ENCODE results near the gene TPRG1. TPM values are rescaled to one million over a fixed set of nuclear protein-coding genes. Genes with fewer than 3 reads are reported as not detected.

Gene TPRG1
- total and polyA plus RNA-seq, 9 of the 15 experiments (the other 6 are each of a cell fraction or from before 2014, with no cell fraction given), result 0.01 TPM; not detected in 8

DNA sequence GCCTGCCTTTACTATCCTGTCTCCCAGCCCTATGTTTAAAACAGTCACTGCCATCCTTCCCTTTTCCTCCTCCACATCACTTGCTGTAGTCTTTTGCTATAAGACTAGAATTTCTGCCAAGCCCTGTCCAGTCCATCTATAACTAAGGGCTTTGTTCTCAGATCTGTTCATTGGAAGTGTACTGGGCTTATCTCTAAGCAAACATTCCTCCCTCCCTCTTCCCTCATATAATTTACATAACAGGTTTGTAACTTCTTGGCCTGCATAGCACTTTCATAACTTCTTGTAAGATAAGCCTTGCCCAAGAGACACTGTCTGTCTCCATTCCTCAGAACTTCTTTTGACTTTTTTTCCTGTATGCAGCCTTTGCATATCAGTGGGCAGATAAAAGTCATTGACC lies 16.7 kb downstream of the TPRG1 start:
- Histone ChIP-seq H3K9ac (ENCODE audit: insufficient read depth in 1 of 2, low read depth in 2 of 2, low read length in 2 of 2) (no peak overlapping the region), H3K27ac (ENCODE audit: extremely low read depth, low read depth, low read length) (no peak overlapping the region), H2AFZ (ENCODE audit: low read depth, low read length) (no peak overlapping the region), H3K27me3 (ENCODE audit: control insufficient read depth in 2 of 2, insufficient read depth in 2 of 2, low read length in 2 of 2) (no peaks in the 10 kb centered on the region), H4K20me1 (replicated peaks; ENCODE audit: control insufficient read depth, insufficient read depth, low read length) (no peaks in the 10 kb centered on the region), H3K9me1 (ENCODE audit: control insufficient read depth, insufficient read depth, low read length) (no peaks in the 10 kb centered on the region), H3K4me1 (replicated peaks in 1 of 2; ENCODE audit: control insufficient read depth in 2 of 2, insufficient read depth in 2 of 2, low read length in 2 of 2) (no peaks in the 10 kb centered on the region), H3K4me3 (no peak overlapping the region), H3K36me3 (ENCODE audit: control insufficient read depth, insufficient read depth, low read length) (no peaks in the 10 kb centered on the region), H3K9me3 (replicated peaks; ENCODE audit: control insufficient read depth, insufficient read depth, low read depth, low read length) (no peaks in the 10 kb centered on the region), H3K4me2 (ENCODE audit: insufficient read depth, low read length) (no peak overlapping the region), H3K79me2 (ENCODE audit: control insufficient read depth, insufficient read depth, low read length) (no peaks in the 10 kb centered on the region)
- ChIA-PET POLR2A (no interaction called here), CTCF (ENCODE audit: low intra/inter-chr PET ratio) (no interaction called here)
- intact Hi-C loops (cut with micrococcal nuclease) (no loop called here), in situ Hi-C loops (cut with MboI) (no loop called here)
- no TSS peak for BruUV-seq (replicated peaks)
- DNase-seq (ENCODE audit: extremely low read depth in 1 of 4, low spot score in 3 of 4) (no peak), FAIRE-seq (no peak), ATAC-seq (no peak)
- TF ChIP-seq XRCC5 (IDR thresholded peaks at IDR 0.05; ENCODE audit: low read depth, low read length) (no peak), SMAD1 (IDR thresholded peaks at IDR 0.05; ENCODE audit: low read depth, low read length, partially characterized antibody) (no peak)

DNA sequence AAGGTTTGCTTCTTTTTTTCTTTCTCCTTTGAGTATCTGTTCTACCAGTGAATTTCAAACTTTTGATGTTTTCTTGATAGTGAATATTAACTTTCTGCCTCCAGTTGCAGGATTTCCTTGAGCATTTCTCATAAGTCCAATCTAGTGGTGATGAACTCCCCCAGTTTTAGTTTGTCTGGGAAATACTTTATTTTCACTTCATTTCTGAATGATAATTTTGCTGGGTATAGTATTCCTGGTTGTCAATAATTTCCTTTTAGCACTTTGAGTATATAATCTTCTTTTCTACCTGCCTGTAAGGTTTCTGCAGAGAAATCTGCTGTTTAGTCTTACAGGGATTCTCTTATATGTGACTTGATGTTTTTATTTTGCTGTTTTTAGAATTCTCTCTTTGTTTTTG lies 21.0 kb downstream of the TPRG1 start:
- no peak for DNase-seq (ENCODE audit: extremely low read depth in 1 of 4, low spot score in 3 of 4)
- Histone ChIP-seq H3K79me2 (ENCODE audit: control insufficient read depth, insufficient read depth, low read length) (no peaks in the 10 kb centered on the region), H3K27ac (ENCODE audit: extremely low read depth, low read depth, low read length) (no peak overlapping the region), H2AFZ (ENCODE audit: low read depth, low read length) (no peak overlapping the region), H3K9me3 (replicated peaks; ENCODE audit: control insufficient read depth, insufficient read depth, low read depth, low read length) (no peaks in the 10 kb centered on the region), H3K4me1 (replicated peaks in 1 of 2; ENCODE audit: control insufficient read depth in 2 of 2, insufficient read depth in 2 of 2, low read length in 2 of 2) (no peaks in the 10 kb centered on the region), H3K9ac (ENCODE audit: insufficient read depth in 1 of 2, low read depth in 2 of 2, low read length in 2 of 2) (no peak overlapping the region), H3K36me3 (ENCODE audit: control insufficient read depth, insufficient read depth, low read length) (no peaks in the 10 kb centered on the region), H3K27me3 (ENCODE audit: control insufficient read depth in 2 of 2, insufficient read depth in 2 of 2, low read length in 2 of 2) (no peaks in the 10 kb centered on the region), H4K20me1 (replicated peaks; ENCODE audit: control insufficient read depth, insufficient read depth, low read length) (no peaks in the 10 kb centered on the region), H3K4me3 (no peak overlapping the region), H3K9me1 (ENCODE audit: control insufficient read depth, insufficient read depth, low read length) (no peaks in the 10 kb centered on the region), H3K4me2 (ENCODE audit: insufficient read depth, low read length) (no peak overlapping the region)
- intact Hi-C loops (cut with micrococcal nuclease), result no loop called here
- TF ChIP-seq, protein P1, sequence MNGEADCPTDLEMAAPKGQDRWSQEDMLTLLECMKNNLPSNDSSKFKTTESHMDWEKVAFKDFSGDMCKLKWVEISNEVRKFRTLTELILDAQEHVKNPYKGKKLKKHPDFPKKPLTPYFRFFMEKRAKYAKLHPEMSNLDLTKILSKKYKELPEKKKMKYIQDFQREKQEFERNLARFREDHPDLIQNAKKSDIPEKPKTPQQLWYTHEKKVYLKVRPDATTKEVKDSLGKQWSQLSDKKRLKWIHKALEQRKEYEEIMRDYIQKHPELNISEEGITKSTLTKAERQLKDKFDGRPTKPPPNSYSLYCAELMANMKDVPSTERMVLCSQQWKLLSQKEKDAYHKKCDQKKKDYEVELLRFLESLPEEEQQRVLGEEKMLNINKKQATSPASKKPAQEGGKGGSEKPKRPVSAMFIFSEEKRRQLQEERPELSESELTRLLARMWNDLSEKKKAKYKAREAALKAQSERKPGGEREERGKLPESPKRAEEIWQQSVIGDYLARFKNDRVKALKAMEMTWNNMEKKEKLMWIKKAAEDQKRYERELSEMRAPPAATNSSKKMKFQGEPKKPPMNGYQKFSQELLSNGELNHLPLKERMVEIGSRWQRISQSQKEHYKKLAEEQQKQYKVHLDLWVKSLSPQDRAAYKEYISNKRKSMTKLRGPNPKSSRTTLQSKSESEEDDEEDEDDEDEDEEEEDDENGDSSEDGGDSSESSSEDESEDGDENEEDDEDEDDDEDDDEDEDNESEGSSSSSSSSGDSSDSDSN (IDR thresholded peaks at IDR 0.05; ENCODE audit: borderline replicate concordance in 1 of 2, low read depth in 2 of 2, low read length in 2 of 2), result no peak
- TF ChIP-seq MTA2 (IDR thresholded peaks at IDR 0.05; ENCODE audit: low read depth), result no peak
- TF ChIP-seq, protein P2, sequence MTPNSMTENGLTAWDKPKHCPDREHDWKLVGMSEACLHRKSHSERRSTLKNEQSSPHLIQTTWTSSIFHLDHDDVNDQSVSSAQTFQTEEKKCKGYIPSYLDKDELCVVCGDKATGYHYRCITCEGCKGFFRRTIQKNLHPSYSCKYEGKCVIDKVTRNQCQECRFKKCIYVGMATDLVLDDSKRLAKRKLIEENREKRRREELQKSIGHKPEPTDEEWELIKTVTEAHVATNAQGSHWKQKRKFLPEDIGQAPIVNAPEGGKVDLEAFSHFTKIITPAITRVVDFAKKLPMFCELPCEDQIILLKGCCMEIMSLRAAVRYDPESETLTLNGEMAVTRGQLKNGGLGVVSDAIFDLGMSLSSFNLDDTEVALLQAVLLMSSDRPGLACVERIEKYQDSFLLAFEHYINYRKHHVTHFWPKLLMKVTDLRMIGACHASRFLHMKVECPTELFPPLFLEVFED (CRISPR knock-in tag; conservative IDR thresholded peaks at IDR 0.05), result no peak
- no peak for TF ChIP-seq TOE1 (IDR thresholded peaks at IDR 0.05; ENCODE audit: borderline replicate concordance)
- no peak for TF ChIP-seq TOE1 (CRISPR knock-in tag; IDR thresholded peaks at IDR 0.05; ENCODE audit: borderline replicate concordance, low read depth)
- TF ChIP-seq KDM2B (CRISPR knock-in tag; IDR thresholded peaks at IDR 0.05), result no peak
- TF ChIP-seq, protein P3, sequence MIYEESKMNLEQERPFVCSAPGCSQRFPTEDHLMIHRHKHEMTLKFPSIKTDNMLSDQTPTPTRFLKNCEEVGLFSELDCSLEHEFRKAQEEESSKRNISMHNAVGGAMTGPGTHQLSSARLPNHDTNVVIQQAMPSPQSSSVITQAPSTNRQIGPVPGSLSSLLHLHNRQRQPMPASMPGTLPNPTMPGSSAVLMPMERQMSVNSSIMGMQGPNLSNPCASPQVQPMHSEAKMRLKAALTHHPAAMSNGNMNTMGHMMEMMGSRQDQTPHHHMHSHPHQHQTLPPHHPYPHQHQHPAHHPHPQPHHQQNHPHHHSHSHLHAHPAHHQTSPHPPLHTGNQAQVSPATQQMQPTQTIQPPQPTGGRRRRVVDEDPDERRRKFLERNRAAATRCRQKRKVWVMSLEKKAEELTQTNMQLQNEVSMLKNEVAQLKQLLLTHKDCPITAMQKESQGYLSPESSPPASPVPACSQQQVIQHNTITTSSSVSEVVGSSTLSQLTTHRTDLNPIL (CRISPR knock-in tag; IDR thresholded peaks at IDR 0.05), result no peak
- TF ChIP-seq, protein P4, sequence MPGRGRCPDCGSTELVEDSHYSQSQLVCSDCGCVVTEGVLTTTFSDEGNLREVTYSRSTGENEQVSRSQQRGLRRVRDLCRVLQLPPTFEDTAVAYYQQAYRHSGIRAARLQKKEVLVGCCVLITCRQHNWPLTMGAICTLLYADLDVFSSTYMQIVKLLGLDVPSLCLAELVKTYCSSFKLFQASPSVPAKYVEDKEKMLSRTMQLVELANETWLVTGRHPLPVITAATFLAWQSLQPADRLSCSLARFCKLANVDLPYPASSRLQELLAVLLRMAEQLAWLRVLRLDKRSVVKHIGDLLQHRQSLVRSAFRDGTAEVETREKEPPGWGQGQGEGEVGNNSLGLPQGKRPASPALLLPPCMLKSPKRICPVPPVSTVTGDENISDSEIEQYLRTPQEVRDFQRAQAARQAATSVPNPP (IDR thresholded peaks at IDR 0.05; ENCODE audit: borderline replicate concordance, insufficient read depth, insufficient read length), result no peak
- no peak for TF ChIP-seq ZSCAN32 (CRISPR knock-in tag; IDR thresholded peaks at IDR 0.05)
- no TSS peak for BruUV-seq (replicated peaks)
- CTCF ChIA-PET (ENCODE audit: low intra/inter-chr PET ratio), result no interaction called here
- POLR2A ChIA-PET, result no interaction called here
- in situ Hi-C loops (cut with MboI), result no loop called here
- no peak for FAIRE-seq
- ATAC-seq, result no peak

Measured in K562 (cell line).